Measurements from ENCODE around the gene CABP5. TPM values are rescaled to one million over a fixed set of nuclear protein-coding genes. Genes with fewer than 3 reads are reported as not detected.

The CABP5 gene
- not detected in 2 replicates for total RNA-seq

DNA sequence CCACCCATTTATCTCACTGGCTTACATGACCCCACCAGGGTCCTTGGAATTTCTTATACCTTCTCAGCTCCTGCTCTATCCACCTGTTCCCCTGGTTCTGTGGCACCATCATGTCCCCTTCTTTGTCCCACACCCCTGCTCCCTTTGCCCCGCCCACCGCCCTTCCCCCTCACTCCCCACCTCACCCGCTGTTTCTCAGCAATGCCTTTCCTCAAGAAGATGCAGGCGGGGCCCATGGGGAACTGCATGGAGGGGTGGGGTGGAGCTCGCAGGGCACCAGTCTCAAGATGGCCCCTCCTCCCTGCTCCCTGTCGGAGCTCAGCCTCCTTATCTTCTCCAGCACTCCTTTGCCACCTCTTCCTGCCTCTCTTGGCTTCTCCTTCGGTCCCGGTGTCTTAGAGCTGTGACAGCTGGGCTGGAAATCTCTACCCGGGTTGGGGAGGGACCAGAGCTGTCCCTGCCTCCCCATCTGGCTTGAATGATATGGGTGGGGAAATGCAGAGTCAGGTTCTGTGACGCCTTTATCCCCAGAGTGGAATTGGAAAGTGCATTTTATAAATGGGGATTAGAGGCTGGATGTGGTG lies at the start of gene CABP5:
Gene CABP5 (minus strand): TSS at position 405 of the 584 bp plus-strand sequence. CDS start 157 bp downstream, at position 248.

DNA sequence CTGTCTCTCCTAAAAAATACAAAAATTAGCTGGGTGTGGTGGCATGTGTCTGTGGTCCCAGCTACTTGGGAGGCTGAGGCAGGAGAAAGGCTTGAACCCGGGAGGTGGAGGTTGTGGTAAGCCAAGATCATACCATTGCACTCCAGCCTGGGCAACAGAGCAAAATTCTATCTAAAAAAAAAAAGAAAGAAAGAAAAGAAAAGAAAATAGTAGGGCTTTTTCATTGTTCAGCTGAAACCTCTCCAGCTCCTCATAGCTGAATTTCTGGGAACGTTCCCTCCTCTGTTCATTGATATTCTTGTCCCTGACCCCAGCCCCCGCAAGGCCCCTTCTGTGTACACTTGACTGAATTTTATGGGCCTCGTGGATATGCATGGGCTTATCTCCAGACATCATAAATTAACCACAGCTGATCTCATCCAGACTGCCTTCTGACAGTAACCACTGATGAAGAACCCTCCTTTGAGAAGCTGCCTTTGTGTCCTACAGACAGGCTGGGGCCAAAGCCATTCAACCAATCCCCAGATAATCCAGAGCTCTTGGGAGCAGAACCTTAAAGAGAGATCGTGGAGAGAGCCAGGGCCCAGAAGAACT lies 49.6 kb downstream of the CABP5 start, which contains the start of gene ELSPBP1:
Gene ELSPBP1 (plus strand): TSS at position 424 of the 594 bp plus-strand sequence. CDS start 14,036 bp downstream, outside the sequence.

DNA sequence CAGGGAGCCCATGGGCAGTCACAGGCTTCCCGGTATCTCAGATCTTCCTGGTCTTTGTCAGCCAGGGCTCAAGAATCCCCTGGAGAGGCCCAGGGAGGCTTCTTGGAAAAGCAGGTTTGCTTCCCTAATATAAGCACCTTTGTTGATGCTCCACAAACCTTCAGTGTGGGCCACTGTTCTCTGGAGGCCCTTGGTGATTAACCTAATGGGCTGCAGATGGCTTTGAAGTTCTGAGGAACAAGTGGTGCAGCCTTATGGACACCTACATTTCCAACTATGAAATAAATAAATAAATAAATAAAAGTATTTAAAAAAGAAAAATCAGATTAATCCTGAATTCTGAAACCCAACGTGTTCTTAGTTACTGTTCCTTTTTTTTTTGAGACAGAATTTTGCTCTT lies 51.8 kb downstream of the CABP5 start, which contains the start of gene BSPH1:
Gene BSPH1 (minus strand): TSS at position 101 of the 400 bp plus-strand sequence. CDS start 89 bp downstream, at position 12.

Other genes with a start within 250 kb of the CABP5 start
- not detected in 2 replicates for gene TPRX1, start 239.5 kb downstream of the CABP5 start, total RNA-seq
- not detected in 2 replicates for gene CRX, start 222.1 kb downstream of the CABP5 start, total RNA-seq
- gene TPRX2, start 184.8 kb downstream of the CABP5 start, total RNA-seq, result not detected in 2 replicates
- gene SULT2A1, start 157.8 kb downstream of the CABP5 start, total RNA-seq, result not detected in 2 replicates
- gene BSPH1, start 51.9 kb downstream of the CABP5 start, total RNA-seq, result not detected in 2 replicates
- not detected in 2 replicates for gene ELSPBP1, start 49.4 kb downstream of the CABP5 start, total RNA-seq
- 4.7 and 7.7 TPM in 2 replicates for gene PLA2G4C, start 66.7 kb upstream of the CABP5 start, total RNA-seq
- gene LIG1, start 126.3 kb upstream of the CABP5 start, total RNA-seq, result 6.3 and 7.5 TPM in 2 replicates
- gene ZSWIM9, start 126.6 kb upstream of the CABP5 start, total RNA-seq, result 2.4 and 3.1 TPM in 2 replicates
- gene CARD8, start 211.8 kb upstream of the CABP5 start, total RNA-seq, result 23.0 and 25.0 TPM in 2 replicates
- 0.24 and 0.32 TPM in 2 replicates for gene ZNF114, start 226.0 kb upstream of the CABP5 start, total RNA-seq